Activated CD4-positive, alpha-beta T cell treated with anti-CD3 and anti-CD28 coated beads for 24 hours (primary cell): ENCODE data around the gene PARG.
"Not testable (repeated sequence)": the region's sequence is repeated elsewhere in the genome, so short reads cannot be mapped to it uniquely, and the experiment has no call there.

Experiments used
- DNase-seq, 2 donors: peaks; one replicate each; pipeline ENCODE4 v3.0.0-alpha.2; 2020; ENCODE audit warnings: low read depth in 2 of 2

PARG gene

DNA sequence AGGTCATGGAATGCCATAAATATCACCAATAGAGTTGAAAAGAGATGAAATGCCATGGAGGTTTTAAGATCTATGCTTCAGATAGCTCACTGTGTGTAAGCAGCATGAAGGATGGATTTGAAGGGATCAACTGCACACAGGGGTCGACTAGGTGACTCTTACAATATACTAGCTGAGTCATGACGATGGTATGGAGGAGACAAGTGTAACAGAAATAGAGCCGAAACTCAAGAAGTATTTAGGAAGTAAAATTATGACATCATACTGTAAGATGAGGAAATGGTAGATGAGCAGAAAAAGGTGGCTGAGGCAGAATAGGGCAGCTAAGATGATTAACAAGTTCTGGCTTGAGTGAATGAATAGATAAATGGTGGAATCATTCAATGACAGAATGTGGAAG is 38.0 kb downstream of the PARG start:
- not testable (repeated sequence) for DNase-seq

DNA sequence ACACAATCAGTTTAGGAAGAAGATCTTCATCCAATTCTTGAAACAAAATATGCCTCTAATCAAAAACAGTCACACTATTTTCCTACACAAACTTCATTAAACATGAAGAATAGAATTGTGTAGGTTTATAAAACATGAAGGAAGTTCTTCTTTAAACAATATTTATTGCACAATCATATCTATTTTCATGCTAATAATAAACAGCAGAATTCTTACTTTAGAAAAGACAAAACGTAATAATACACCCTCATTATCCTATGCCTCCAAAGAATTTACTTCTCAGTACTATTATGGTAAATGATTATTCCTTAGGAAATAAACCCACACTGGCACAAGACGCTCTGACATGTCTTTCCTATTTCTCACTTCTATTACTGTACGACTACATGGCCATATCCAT is 41.4 kb downstream of the PARG start:
- not testable (repeated sequence) for DNase-seq

DNA sequence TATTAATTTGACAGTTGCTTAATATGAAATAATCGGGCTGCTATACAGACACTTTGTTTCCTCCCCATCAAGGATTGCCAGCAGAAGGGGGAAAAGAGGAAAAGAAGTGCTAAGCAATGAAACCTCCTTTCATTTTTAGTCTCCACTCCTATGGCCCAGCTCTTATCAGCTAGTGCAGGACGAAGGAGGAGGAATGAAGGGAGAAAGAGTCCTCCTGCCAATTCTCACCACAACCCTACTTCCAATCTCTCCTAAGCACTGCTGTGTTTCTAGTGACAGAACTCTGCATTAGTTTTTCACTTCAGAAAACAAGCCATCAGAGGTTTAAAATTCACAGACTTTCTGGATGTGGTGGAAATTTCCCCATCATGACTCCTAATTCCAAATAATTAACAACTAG is 41.8 kb downstream of the PARG start:
- not testable (repeated sequence) for DNase-seq

DNA sequence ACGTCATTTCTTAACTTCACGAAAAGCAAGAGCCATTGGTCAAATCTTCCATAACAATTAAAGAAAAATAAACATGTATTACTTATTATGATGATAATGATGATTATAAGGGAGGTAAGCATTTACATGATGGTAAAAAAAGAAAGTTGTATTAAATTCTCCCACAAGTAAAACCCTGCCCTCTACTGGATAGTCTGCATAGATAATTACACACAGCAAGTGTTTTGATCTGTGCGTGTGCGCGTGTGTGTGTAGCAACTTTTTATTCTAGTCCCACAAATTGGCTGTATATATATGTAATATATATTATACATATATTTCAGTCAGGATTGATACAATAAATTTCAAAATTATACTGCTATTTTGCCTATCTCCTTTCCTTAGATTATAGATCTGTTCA is 51.8 kb downstream of the PARG start:
- DNase-seq = not testable (repeated sequence)

DNA sequence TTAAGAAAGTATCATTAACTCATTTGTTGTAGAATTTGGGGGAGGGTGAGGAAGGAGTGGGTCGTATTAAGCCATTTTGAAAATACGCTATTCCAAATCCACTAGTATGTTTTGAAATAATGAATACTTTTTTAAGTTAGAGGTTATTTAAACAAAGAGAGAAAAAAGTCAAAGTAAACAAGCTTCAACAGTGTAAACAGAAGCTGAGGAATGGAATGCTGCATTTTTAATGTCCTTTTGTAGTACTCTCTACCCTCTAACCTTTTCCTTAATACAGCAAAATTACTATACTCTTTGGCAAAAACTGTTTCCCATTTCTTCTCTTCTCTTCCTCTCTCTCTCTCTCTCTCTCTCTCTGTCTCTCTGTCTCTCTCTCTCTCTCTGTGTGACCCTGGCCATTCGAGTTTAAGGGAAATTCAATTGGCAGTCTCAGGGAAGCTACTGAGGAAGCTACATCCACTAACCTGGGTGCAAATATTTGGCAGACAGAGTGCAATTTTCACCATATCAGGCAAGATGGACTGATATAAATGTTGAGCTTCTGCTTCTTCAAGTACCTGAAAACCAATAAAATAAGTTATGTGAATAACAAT is 57.0 kb downstream of the PARG start:
- not testable (repeated sequence) for DNase-seq

DNA sequence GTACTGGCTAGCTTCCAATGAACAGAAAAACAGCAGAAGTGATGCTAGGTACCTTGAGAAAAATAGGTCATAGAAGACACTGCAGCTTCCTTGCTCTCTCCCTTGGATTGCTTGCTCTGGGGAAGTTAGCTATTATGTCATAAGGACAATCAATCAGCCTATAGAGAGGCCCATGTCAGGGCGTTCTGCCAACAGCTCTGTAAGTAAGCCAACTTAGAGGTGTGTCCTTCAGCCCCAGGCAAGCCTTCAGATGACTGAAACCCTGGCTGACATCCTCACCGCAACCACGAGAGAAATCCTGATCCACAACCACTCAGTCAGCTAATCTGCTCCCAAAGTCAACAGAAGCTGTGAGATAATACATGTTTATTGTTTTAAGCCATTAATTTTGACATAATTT is 58.0 kb downstream of the PARG start:
- not testable (repeated sequence) for DNase-seq

DNA sequence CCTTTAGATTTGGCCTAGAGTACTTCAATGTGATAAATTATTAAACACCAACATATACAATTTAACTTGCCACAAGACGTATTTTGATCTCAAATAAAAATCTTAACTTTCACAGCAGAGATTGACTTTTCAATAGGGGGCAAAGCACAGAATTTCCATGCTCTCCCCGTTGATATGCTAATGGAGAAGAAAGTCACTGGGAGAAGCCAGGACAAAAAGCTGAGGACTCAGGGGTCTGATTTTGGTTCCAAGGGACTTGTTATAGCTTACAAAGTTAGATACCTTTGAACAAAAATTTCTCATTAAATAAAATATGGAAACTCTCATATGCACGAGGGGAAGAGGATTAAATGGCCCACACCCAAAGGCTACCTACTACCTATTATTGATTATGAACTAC is 59.5 kb downstream of the PARG start:
- DNase-seq = not testable (repeated sequence)

DNA sequence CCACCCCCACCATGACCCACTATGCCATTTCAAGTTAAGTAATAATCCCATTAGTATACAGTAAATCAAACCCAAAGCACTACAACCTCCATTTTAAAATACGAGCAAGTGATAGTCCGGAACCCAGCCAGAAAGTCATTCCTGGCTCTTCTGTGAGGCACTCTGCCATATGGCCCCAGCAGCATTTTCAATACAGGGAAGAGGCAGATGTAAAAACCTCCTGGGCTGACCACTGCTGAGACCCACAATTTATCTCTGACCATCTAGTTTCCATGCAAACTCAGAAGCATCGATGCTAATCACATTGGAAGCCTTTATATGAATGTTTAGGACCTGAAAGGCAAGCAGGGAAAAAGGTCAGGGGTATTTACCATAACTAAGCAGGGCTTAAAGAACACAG is 69.1 kb downstream of the PARG start:
- DNase-seq = not testable (repeated sequence)

DNA sequence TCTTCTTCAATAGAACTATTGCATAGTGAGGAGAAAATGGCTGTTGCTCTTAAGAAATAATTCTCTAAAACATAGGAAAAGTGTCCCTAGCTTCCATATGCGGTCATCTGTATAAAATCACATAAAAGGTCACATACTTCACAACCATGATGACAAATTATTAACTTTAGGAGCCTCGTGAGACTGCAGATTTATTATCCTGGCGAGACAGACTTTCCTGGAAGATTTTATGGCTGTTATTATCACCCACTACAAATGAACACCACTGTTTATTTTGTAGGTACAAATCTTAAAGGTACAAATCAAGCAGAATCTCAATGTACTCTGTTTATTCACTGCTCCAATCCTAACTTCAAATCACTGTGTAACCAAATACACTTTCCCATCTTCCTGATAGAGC is 70.4 kb downstream of the PARG start:
- not testable (repeated sequence) for DNase-seq

DNA sequence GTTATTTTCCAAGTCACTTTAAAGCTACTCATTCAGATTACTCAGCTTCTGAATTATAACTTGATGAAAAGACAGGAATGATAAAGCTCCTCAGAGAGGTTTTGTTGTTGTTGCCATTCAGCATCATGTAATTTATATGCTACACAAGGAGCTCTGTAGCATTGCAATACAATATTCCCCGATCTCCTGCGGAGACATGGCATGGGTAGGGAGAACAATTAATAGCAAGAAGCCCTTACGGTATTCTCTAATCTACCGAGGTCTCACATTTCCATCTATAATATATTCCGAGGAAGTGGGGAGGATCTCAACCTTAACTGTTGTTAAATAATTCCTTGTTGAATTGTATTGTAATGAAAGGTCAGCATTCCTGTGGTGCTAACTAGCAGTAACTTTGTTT is 81.9 kb downstream of the PARG start:
- not testable (repeated sequence) for DNase-seq

DNA sequence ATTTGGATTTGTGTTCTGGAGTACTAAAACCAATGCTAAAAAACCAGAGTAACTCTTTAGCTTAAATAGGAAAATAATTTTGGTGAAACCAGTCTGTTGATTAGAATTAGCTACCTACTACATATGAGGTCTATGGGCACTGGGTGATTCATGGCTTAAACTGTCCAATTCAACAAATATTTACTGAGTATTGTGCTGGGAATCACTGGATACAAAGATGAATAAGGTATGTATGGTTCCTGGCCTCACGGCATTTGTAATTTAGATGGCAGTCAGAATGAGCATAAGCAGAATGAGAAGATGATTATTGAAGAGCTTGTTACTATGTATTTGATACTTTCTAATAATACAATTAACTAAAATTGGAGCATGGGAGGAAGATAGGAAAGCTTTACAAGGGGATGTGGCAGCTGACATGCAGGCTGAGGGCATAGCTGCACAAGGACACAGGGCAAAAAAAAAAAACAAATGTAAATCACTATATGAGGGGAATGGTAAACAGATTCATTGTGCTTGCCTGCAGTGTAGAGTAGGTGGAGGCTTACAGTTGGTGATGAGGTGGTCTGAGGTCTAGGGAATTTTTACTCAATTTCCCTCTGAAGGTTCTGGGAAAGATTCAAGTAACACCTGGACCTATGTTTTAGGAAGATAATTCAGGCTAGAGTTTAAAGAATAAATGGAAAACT is 83.0 kb downstream of the PARG start:
- not testable (repeated sequence) for DNase-seq

DNA sequence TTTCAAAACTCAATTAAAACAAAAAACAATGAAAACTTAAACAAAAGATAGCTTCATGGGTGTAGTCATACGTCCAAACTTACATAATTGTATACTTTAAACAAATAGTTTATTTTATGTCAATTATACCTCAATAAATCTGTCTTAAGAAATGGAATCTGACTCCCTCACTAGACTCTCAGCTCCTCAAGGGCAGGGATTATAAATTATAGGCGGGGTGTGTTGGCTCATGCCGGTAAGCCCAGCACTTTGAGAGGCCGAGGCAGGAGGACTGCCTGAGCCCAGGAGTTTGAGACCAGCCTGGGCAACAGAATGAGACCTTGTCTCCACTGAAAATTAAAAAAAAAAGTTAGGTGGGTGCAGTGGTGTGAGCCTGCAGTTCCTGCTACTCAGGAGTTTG is 92.3 kb downstream of the PARG start:
- not testable (repeated sequence) for DNase-seq

DNA sequence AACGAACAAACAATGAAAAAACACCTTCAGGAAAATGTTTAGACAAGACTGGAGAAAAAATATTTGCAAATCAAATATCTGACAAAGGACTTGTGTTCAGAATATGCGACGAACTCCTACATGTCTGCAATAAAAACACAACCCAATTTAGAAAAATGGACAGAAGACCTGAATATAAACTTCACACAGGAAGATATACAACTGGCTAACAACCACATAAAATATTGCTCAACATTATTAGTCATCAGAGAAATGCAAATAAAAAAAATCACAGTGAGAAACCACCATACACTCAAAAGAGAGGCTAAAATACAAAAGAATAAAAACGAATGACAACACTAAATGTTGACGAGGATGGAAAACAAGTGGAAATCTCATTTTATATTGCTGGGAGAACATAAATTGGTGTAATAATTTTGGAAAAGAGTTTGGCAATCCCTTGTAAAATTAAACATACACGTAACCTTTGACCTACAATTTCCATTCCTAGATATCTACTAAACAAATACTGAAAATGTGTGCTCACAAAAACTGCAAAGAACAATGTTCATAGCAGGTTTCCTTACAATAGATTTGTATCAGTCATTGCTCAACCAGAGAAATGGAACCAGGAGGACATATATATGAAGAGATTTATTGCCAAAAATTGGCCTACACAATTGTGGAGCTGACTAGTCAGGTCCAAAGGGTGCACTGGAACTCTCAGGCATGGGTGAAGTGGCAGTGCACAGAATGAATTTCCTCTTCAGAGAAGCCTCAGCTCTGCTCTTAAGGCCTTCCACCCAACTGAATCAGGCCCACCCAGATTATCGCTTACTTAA is 96.8 kb downstream of the PARG start:
- no peak for DNase-seq

DNA sequence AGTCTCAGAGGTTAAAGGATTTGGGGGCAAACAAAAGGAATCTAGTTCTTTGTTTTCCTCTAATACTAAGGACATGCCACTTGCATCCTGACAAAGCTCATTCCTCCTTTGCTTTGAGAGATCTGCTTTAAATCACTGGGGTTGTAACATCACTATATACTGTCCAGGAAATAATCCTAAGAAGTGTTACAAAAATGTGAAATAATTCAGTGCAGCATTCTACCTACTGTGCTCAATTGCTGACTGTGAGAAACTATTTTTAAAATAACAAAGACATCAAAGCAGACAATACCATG is 99.5 kb downstream of the PARG start:
- not testable (repeated sequence) for DNase-seq

DNA sequence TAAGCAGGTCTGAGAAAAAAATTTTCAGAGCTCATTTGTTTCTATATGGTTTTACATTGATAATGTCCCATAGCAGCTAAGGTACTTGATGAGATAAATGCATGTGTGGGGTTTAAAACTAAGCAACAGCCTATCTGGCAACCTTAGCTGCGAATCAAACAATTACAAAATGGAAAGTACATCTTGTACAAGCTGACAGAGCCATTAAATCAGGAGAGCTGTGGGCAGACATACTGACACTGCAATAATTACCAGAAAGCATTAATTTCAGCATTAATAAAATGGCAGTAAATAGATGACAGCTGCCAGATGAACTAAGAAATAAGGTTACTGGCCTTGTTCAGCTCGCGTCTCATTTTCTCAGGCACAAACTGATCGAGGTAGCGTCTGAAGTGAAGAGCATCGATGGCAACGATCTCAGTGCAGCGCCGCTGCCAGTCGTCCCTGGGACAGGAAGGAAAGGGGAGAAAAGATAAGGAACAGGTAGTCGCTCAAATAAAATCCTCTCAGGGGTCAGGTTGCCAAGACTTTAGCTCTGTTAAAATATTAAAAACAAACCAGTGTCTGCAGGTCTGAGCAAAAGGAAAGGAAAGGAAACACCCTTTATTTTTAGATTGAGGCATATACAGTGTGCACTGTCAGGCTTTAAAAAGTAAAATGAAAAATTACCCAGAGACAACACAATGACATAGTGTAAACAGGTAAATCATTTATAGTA is 100.1 kb downstream of the PARG start:
- no peak for DNase-seq

DNA sequence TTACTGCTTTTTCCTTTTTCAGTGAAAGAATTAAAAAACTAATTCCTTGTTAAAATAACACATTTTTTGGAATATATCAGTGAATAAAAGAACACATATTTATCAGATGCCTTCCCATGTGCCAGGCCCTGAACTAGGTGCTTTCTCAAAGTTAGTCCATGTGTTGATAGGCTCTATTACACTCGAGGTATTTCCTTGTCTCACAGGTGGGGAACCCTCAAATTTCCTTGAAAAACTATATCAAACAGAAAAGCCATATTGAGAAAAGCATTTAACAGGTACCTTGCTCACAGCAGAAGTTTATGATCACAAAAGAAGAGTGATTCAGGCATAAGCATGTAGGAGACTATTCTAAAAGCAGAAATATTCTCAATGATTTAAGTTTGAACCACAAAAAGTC is 104.1 kb downstream of the PARG start:
- DNase-seq = no peak

DNA sequence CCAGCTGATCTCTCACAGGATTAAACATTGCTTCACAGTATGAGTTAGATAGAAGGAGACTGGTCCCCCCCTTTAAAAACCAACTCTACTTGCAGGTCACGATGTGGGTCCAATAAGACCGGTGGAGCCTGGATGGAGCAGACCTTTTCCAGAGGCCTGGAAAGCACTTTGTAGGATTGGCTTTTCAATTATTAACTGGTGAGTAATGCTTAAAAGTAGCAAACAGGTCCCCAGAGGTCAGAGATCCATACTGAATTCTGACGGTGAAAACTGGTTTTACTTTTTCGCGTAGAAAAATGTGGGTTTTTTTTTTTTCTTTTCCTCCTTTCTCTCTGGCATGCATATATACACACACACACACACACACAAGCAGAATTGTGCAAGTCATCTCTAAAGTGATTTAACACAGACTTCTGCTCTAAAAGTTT is 104.8 kb downstream of the PARG start:
- no peak for DNase-seq

DNA sequence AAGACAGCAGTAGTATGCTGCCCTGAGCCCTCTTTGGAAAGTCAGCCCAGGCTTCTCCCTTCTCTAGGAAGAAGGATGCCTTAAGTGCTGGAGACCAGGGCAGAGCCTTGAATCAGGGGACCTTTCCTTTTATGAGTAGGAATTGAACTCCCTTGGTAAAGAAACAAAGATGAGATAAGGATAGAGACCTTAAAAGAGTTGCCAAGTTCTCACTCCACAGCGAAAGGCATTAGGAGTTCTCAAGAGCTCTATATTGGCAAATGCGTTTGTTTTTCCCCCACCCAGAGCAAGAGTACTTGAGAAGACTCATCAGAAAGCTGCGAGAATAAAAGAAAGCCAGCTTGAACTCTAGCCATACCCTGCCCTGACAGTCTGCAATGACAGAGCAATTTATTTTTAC is 106.9 kb downstream of the PARG start:
- no peak for DNase-seq

DNA sequence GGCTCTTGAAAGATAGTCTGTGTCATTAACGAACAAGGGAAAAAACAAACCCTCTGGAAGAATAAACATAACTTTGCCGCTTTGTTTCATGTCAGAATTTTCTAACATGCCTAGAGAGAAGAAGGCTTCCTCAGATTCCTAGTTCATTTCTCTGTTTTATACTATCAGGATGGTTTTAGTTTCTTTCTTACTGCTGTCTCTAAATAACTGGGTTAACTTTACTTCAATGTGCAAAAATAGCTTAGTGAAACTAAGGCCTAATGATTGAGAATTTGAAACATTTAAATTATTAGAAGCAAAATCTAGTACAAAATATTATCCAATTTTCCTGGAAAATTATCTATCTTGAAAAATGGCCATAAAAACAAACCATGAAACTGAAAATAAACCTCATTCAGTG is 107.6 kb downstream of the PARG start:
- DNase-seq = no peak

DNA sequence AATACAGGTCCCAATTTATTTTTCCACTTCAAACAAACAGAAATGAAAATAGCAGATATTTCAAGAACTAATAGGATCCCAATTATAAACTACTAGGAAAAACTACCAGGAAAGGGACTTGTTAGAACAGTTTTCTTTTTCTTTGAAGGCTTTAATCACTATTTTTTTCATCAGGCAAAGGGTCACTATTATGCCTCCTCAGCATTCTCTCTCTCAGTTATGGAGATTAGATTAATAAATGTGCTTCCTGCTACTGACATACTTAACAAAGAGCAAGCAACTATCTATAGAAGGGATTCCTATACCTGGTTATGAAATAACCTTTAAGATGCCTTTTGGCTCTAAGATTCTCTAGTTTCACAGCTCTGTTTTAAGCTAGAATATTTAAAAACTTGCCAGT is 108.7 kb downstream of the PARG start:
- no peak for DNase-seq

DNA sequence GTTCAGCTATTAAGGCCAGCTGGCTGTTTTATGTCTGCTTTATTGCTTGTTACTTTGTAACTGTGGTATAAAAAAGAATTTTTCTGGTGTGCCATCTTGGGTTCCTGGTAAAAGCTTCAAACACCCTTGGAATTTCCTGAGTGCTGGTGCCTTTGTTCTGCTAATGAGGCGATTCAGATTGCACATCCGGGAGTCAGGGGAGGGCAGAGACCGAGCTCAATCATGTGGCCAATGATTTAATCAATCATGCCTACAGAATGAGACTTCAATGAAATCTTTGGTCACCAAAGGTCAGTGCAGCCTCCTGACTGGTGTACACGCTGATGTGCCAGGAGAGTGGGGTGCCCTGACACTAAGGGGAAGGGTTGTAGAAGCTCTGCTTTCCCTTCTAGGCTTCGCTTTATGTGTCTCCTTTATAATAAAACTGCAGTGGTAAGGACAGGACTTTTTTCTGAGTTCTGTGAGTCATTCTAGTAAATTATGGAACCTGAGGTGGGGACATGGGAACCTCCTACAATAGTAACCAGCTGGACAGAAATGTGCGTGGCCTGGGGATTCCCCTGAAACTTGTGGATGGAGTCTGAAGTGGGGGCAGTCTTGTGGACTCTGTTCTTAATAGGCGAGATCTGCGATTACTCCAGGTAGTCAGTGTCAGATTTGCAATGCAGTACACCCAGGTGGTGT is 110.3 kb downstream of the PARG start:
- DNase-seq = no peak

DNA sequence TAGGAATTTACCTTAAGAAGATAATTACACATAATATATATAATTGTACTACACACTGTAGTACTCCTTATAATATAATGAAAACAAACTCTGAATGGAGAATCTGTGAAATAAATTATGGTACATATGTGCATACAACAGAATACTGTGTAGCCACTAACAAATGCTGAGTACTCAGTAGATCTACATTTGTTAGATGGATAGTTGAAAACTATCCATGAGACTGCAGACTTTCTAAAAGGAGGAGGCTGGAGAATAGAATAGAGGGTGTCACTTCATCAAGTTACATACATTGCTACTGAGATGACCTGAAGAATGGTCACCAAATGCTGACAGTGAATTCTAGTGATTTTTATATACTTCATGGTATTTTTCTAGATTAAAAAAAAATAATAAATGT is 111.0 kb downstream of the PARG start:
- no peak for DNase-seq
